GM12878 (cell line): Measurements from ENCODE around the gene BAZ2B.

ENCODE experiments used
- ATF3 ChIP-seq: IDR thresholded peaks from 2 replicates; pipeline ENCODE4 v1.6.1; 2011; ENCODE audit warnings: low read depth, mild to moderate bottlenecking, low read length, moderate library complexity, borderline replicate concordance; ENCODE audit errors: extremely low read depth
- CREM ChIP-seq: IDR thresholded peaks from 2 replicates; pipeline ENCODE4 v1.6.1; 2014; ENCODE audit warnings: antibody characterized with exemption, low read depth
- CTCF ChIP-seq, 3 experiments: IDR thresholded peaks in 2 of 3; conservative IDR thresholded peaks in 1 of 3; 2 replicates each; pipeline ENCODE4 v1.5.1; 2011; ENCODE audit warnings: low read depth in 3 of 3, low read length in 3 of 3, mild to moderate bottlenecking in 3 of 3, control low read depth in 2 of 3, moderate library complexity in 2 of 3, inconsistent platforms in 1 of 3, mixed read lengths in 1 of 3; ENCODE audit not compliant: control insufficient read depth in 2 of 3, insufficient read depth in 1 of 3; ENCODE audit errors: extremely low read depth in 1 of 3
- EP300 ChIP-seq, 2 experiments: fragments of 150-350 bp in 1 of 2; IDR thresholded peaks; 2 replicates each; pipeline ENCODE4 v1.6.1; 2011 to 2012; ENCODE audit warnings: low read depth in 2 of 2, low read length in 2 of 2, borderline replicate concordance in 1 of 2, improper control_type of control experiment in 1 of 2, inconsistent platforms in 1 of 2; ENCODE audit not compliant: control insufficient read depth in 1 of 2
- EZH2 ChIP-seq: IDR thresholded peaks from 2 replicates; pipeline ENCODE4 v1.6.1; 2012; ENCODE audit warnings: low read depth, mild to moderate bottlenecking, control low read depth, inconsistent platforms, low read length, borderline replicate concordance; ENCODE audit not compliant: control insufficient read depth
- GABPA ChIP-seq: IDR thresholded peaks from 2 replicates; pipeline ENCODE4 v1.6.1; 2014; ENCODE audit warnings: antibody characterized with exemption, low read depth, mild to moderate bottlenecking, inconsistent platforms
- GATAD2B ChIP-seq: fragments of 450-650 bp; conservative IDR thresholded peaks from 2 replicates; pipeline ENCODE4 v1.6.1; 2017; ENCODE audit warnings: low read depth, mild to moderate bottlenecking, moderate library complexity
- KDM1A ChIP-seq: fragments of 200-600 bp; sonication (generic); IDR thresholded peaks from 2 replicates; pipeline ENCODE4 v1.6.1; 2016; ENCODE audit warnings: borderline replicate concordance
- LARP7 ChIP-seq: fragments of 450-650 bp; IDR thresholded peaks from 2 replicates; pipeline ENCODE4 v1.6.1; 2017; ENCODE audit warnings: mild to moderate bottlenecking
- POLR2AphosphoS5 ChIP-seq: IDR thresholded peaks from 2 replicates; pipeline ENCODE4 v1.6.1; 2011; ENCODE audit warnings: mild to moderate bottlenecking, low read length, inconsistent platforms
- RAD21 ChIP-seq: IDR thresholded peaks from 2 replicates; pipeline ENCODE4 v1.6.1; 2011; ENCODE audit warnings: mild to moderate bottlenecking, low read depth, low read length, moderate library complexity; ENCODE audit not compliant: insufficient read depth
- SPI1 ChIP-seq: IDR thresholded peaks from 2 replicates; pipeline ENCODE4 v1.6.1; 2011; ENCODE audit warnings: low read depth, mild to moderate bottlenecking, low read length, moderate library complexity, borderline replicate concordance; ENCODE audit not compliant: insufficient read depth
- ZNF687 ChIP-seq: fragments of 450-650 bp; IDR thresholded peaks from 2 replicates; pipeline ENCODE4 v1.6.1; 2017; ENCODE audit warnings: mild to moderate bottlenecking, moderate library complexity
- ZZZ3 ChIP-seq: IDR thresholded peaks from 2 replicates; pipeline ENCODE4 v1.6.1; 2011; ENCODE audit warnings: low read depth; ENCODE audit not compliant: control insufficient read depth, insufficient read length

GRCh38 chr2:159620796-159621195 lies 4.4 kb upstream of the BAZ2B start:
- no peak for TF ChIP-seq EZH2
- no peak for TF ChIP-seq GABPA
- no peak for TF ChIP-seq CTCF (IDR thresholded peaks at IDR 0.05 in 2 of 3, conservative IDR thresholded peaks at IDR 0.05 in 1 of 3; ENCODE audit: control insufficient read depth in 2 of 3, extremely low read depth in 1 of 3, insufficient read depth in 1 of 3, low read depth in 3 of 3, low read length in 3 of 3)
- no peak for TF ChIP-seq EP300 (IDR thresholded peaks at IDR 0.05; ENCODE audit: borderline replicate concordance in 1 of 2, control insufficient read depth in 1 of 2, low read depth in 2 of 2, low read length in 2 of 2)
- no peak for TF ChIP-seq RAD21
- no peak for TF ChIP-seq ZZZ3
- no peak for TF ChIP-seq KDM1A
- no peak for TF ChIP-seq LARP7
- no peak for TF ChIP-seq SPI1
- no peak for TF ChIP-seq GATAD2B
- no peak for TF ChIP-seq ZNF687
- no peak for TF ChIP-seq CREM
- no peak for TF ChIP-seq ATF3
- TF ChIP-seq POLR2AphosphoS5 = no peak
